ENCODE measurements around the gene MEDAG. TPM values are rescaled to one million over a fixed set of nuclear protein-coding genes. Genes with fewer than 3 reads are reported as not detected.

The MEDAG gene
- total and polyA plus RNA-seq, 2 donors (not counting 1 experiment from before 2014, with no cell fraction given), result 0.12 TPM; not detected in 1

DNA sequence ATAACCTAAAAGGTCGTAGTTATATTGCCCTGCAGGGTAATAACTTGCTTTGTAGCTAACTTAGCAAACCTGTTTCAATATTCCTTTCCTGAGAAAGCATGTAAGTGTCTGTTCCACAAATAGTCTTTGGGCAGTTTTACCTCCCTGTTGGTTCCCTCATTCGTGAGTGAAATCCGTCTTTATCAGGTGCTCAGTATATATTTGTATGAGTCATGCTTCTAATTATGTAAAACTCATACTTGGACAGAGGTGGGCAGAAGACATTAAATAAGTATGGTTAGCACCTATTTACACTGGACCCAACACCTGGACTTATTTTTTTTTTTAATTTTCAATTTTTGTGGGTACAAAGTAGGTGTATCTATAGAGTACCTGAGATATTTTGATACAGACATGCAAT, 44.9 kb upstream of the MEDAG start:
- CTCF ChIA-PET, result interaction anchor here (1.4 kb wide), 1 partner anchor 1090 kb away, joined by 3 read pairs; no protein-coding TSS in a partner anchor
- peaks cover 0 to 2% of the 10 kb centered on the region in 2 donors for H3K4me1 ChIP-seq (ENCODE audit: control insufficient read depth in 2 of 2, insufficient read depth in 2 of 2, low read length in 2 of 2)
- H3K9me3 ChIP-seq (ENCODE audit: control extremely low read depth in 1 of 3, control insufficient read depth in 2 of 3, insufficient read depth in 1 of 3, low read length in 2 of 3), result peaks cover 0 to 9% (median 0%) of the 10 kb centered on the region in 3 donors
- no peaks in the 10 kb centered on the region for H3K79me2 ChIP-seq (ENCODE audit: control insufficient read depth, insufficient read depth, low read length)
- H3K9ac ChIP-seq (ENCODE audit: low read length), result no peak overlapping the region
- POLR2A ChIA-PET, result no interaction called here
- H3K27ac Mint-ChIP-seq, result no peak overlapping the region
- H3K4me1 Mint-ChIP-seq, result peaks cover 2% of the 10 kb centered on the region
- no peaks in the 10 kb centered on the region for H3K9me3 Mint-ChIP-seq (ENCODE audit: insufficient read depth)
- H3K27me3 ChIP-seq (replicated peaks in 1 of 4; ENCODE audit: control extremely low read depth in 1 of 4, control insufficient read depth in 3 of 4, insufficient read depth in 4 of 4, low read length in 3 of 4), result peaks cover 0 to 9% (median 2%) of the 10 kb centered on the region in 4 experiments
- H3K36me3 ChIP-seq (replicated peaks in 1 of 2; ENCODE audit: control extremely low read depth in 1 of 2, control insufficient read depth in 1 of 2, extremely low read depth in 1 of 2, insufficient read depth in 2 of 2, low read length in 1 of 2), result no peaks in the 10 kb centered on the region
- no peak overlapping the region for H3K27ac ChIP-seq (ENCODE audit: low read length in 2 of 2)
- H3K4me2 ChIP-seq (replicated peaks; ENCODE audit: low read depth, low read length, poor library complexity, severe bottlenecking), result no peak overlapping the region
- WGBS (ENCODE audit: insufficient coverage), result 90% methylated on average over 2 of the region's 3 CpGs
- no peak for ATAC-seq (ENCODE audit: low read depth)
- H3K27me3 Mint-ChIP-seq, result peaks cover 11% of the 10 kb centered on the region
- no peaks in the 10 kb centered on the region for H4K20me1 ChIP-seq (ENCODE audit: control insufficient read depth, insufficient read depth, low read length, poor library complexity, severe bottlenecking)
- intact Hi-C loops (cut with micrococcal nuclease), result no loop called here
- H3K4me3 ChIP-seq (ENCODE audit: control extremely low read depth in 1 of 5, extremely low read depth in 1 of 5, insufficient read depth in 1 of 5, low read depth in 2 of 5, low read length in 4 of 5), result no peak overlapping the region
- no peak overlapping the region for H2AFZ ChIP-seq (ENCODE audit: insufficient read depth, low read depth, low read length, poor library complexity, severe bottlenecking)
- DNase-seq, result no peak
- H3K4me3 Mint-ChIP-seq, result no peak overlapping the region
- no peak for TF ChIP-seq EZH2 (IDR thresholded peaks at IDR 0.05; ENCODE audit: borderline replicate concordance, insufficient read depth, low read depth, low read length, poor library complexity, severe bottlenecking)
- TF ChIP-seq, protein P1, sequence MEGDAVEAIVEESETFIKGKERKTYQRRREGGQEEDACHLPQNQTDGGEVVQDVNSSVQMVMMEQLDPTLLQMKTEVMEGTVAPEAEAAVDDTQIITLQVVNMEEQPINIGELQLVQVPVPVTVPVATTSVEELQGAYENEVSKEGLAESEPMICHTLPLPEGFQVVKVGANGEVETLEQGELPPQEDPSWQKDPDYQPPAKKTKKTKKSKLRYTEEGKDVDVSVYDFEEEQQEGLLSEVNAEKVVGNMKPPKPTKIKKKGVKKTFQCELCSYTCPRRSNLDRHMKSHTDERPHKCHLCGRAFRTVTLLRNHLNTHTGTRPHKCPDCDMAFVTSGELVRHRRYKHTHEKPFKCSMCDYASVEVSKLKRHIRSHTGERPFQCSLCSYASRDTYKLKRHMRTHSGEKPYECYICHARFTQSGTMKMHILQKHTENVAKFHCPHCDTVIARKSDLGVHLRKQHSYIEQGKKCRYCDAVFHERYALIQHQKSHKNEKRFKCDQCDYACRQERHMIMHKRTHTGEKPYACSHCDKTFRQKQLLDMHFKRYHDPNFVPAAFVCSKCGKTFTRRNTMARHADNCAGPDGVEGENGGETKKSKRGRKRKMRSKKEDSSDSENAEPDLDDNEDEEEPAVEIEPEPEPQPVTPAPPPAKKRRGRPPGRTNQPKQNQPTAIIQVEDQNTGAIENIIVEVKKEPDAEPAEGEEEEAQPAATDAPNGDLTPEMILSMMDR (IDR thresholded peaks at IDR 0.05), result no peak

- ChIA-PET POLR2A (no interaction called here), CTCF (interaction anchor here (6.4 kb wide), 1 partner anchor 729 kb away, joined by 53 read pairs; no protein-coding TSS in a partner anchor)
- no peaks in the 10 kb centered on the region for H3K79me2 ChIP-seq (ENCODE audit: control insufficient read depth, insufficient read depth, low read length)
- Mint-ChIP-seq H3K4me3 (no peak overlapping the region), H3K9me3 (ENCODE audit: insufficient read depth) (no peaks in the 10 kb centered on the region), H3K4me1 (peaks cover 2% of the 10 kb centered on the region), H3K27me3 (peaks cover 11% of the 10 kb centered on the region), H3K27ac (no peak overlapping the region)
- peaks cover 0 to 9% (median 0%) of the 10 kb centered on the region in 3 donors for H3K9me3 ChIP-seq (ENCODE audit: control extremely low read depth in 1 of 3, control insufficient read depth in 2 of 3, insufficient read depth in 1 of 3, low read length in 2 of 3)
- peaks cover 0 to 9% (median 2%) of the 10 kb centered on the region in 4 experiments for H3K27me3 ChIP-seq (replicated peaks in 1 of 4; ENCODE audit: control extremely low read depth in 1 of 4, control insufficient read depth in 3 of 4, insufficient read depth in 4 of 4, low read length in 3 of 4)
- no peaks in the 10 kb centered on the region for H3K36me3 ChIP-seq (replicated peaks in 1 of 2; ENCODE audit: control extremely low read depth in 1 of 2, control insufficient read depth in 1 of 2, extremely low read depth in 1 of 2, insufficient read depth in 2 of 2, low read length in 1 of 2)
- H2AFZ ChIP-seq (ENCODE audit: insufficient read depth, low read depth, low read length, poor library complexity, severe bottlenecking), result no peak overlapping the region
- DNase-seq, result no peak
- intact Hi-C loops (cut with micrococcal nuclease), result no loop called here
- H3K27ac ChIP-seq (ENCODE audit: low read length in 2 of 2), result no peak overlapping the region
- H3K4me1 ChIP-seq (ENCODE audit: control insufficient read depth in 2 of 2, insufficient read depth in 2 of 2, low read length in 2 of 2), result peaks cover 0 to 2% of the 10 kb centered on the region in 2 donors
- H3K4me2 ChIP-seq (replicated peaks; ENCODE audit: low read depth, low read length, poor library complexity, severe bottlenecking), result no peak overlapping the region
- TF ChIP-seq, protein P1 (IDR thresholded peaks at IDR 0.05), result no peak
- no peak for TF ChIP-seq EZH2 (IDR thresholded peaks at IDR 0.05; ENCODE audit: borderline replicate concordance, insufficient read depth, low read depth, low read length, poor library complexity, severe bottlenecking)
- H3K9ac ChIP-seq (ENCODE audit: low read length), result no peak overlapping the region
- H3K4me3 ChIP-seq (ENCODE audit: control extremely low read depth in 1 of 5, extremely low read depth in 1 of 5, insufficient read depth in 1 of 5, low read depth in 2 of 5, low read length in 4 of 5), result no peak overlapping the region
- WGBS (ENCODE audit: insufficient coverage), result 96% methylated on average over 4 of the region's 7 CpGs
- H4K20me1 ChIP-seq (ENCODE audit: control insufficient read depth, insufficient read depth, low read length, poor library complexity, severe bottlenecking), result no peaks in the 10 kb centered on the region
- no peak for ATAC-seq (ENCODE audit: low read depth)
These were observed 44.1 kb upstream of the MEDAG start for GRCh38 chr13:30861836-30862467.
